ENCODE data around the gene PPAT.
"Not testable (repeated sequence)": the region's sequence is repeated elsewhere in the genome, so short reads cannot be mapped to it uniquely, and the experiment has no call there.

Gene PPAT

GRCh38 chr4:56386091-56386490, 49.3 kb downstream of the PPAT start:
- H3K4me3 ChIP-seq (ENCODE audit: low read depth, low read length) = peak overlapping the region; percentile 42; the same call in 1 of the 2 replicates
- H3K27me3 ChIP-seq (ENCODE audit: control insufficient read depth, insufficient read depth, low read length) = no peaks in the 10 kb centered on the region
- H3K36me3 ChIP-seq (ENCODE audit: control insufficient read depth, insufficient read depth, low read length) = 0 out of 2 replicates have a peak, but pooled peaks cover 3% of the 10 kb centered on the region
- H3K4me1 ChIP-seq (ENCODE audit: control insufficient read depth, insufficient read depth, low read length) = peaks cover 8% of the 10 kb centered on the region; the same call in 1 of the 2 replicates
- no peaks in the 10 kb centered on the region for H3K9me3 ChIP-seq (ENCODE audit: control insufficient read depth, insufficient read depth, low read length)
- no peak overlapping the region for H3K9ac ChIP-seq (ENCODE audit: low read depth, low read length)
- peak overlapping the region; percentile 21 for H3K27ac ChIP-seq (ENCODE audit: low read depth, low read length)

DNA sequence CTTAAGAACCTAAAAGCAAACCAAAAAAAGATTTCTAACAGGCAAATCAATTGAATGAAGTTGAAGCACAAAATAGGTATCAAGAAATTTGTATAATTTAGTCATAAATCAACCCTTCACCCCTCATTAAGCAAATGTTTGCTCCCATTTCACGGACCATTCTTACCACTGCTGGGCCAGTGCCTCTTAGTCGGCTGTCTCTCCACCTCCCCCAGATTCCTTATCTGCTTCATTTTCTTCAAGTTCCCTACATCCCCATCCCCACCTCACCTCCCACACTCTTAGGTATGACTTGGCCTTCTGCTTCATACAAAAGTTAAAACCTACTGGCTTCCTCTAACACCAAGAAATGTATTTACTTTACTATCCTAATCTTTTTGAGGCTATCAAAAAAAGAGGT, 60.0 kb downstream of the PPAT start:
- Histone ChIP-seq H3K36me3 (ENCODE audit: control insufficient read depth, insufficient read depth, low read length) (peaks cover 8% of the 10 kb centered on the region), H3K27ac (ENCODE audit: low read depth, low read length) (no peak overlapping the region), H3K27me3 (ENCODE audit: control insufficient read depth, insufficient read depth, low read length) (no peaks in the 10 kb centered on the region), H3K4me3 (ENCODE audit: low read depth, low read length) (no peak overlapping the region), H3K4me1 (ENCODE audit: control insufficient read depth, insufficient read depth, low read length) (no peaks in the 10 kb centered on the region), H3K9ac (ENCODE audit: low read depth, low read length) (no peak overlapping the region), H3K9me3 (ENCODE audit: control insufficient read depth, insufficient read depth, low read length) (no peaks in the 10 kb centered on the region)

- H3K27ac ChIP-seq (ENCODE audit: low read depth, low read length) = no peak overlapping the region
- peaks cover 8% of the 10 kb centered on the region for H3K36me3 ChIP-seq (ENCODE audit: control insufficient read depth, insufficient read depth, low read length)
- H3K4me1 ChIP-seq (ENCODE audit: control insufficient read depth, insufficient read depth, low read length) = no peaks in the 10 kb centered on the region
- H3K9me3 ChIP-seq (ENCODE audit: control insufficient read depth, insufficient read depth, low read length) = no peaks in the 10 kb centered on the region
- H3K27me3 ChIP-seq (ENCODE audit: control insufficient read depth, insufficient read depth, low read length) = no peaks in the 10 kb centered on the region
- H3K4me3 ChIP-seq (ENCODE audit: low read depth, low read length) = no peak overlapping the region
- H3K9ac ChIP-seq (ENCODE audit: low read depth, low read length) = no peak overlapping the region
Observed at GRCh38 chr4:56374956-56375355, 60.5 kb downstream of the PPAT start.

DNA sequence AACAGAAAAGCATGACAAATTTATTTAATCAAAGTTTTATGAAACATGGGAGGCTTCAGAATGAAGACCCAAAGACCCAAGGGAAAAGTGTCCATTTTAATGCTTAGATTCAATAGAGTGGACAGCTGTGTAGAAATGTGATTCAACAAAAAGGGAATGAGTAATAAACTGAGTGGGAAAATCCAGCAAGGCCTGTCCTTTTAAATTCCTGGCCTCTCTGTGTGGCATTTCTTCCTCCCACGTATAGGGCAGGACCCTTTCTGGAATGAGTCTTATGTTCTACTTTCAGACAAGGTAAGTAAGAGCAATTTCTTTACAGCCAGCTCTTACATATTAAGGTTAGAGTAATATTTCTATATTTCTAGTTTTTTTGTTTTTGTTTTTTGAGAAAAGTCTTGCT, 62.6 kb downstream of the PPAT start:
- H3K4me1 ChIP-seq (ENCODE audit: control insufficient read depth, insufficient read depth, low read length) = no peaks in the 10 kb centered on the region
- H3K9ac ChIP-seq (ENCODE audit: low read depth, low read length) = no peak overlapping the region
- no peak overlapping the region for H3K27ac ChIP-seq (ENCODE audit: low read depth, low read length)
- H3K4me3 ChIP-seq (ENCODE audit: low read depth, low read length) = no peak overlapping the region
- H3K9me3 ChIP-seq (ENCODE audit: control insufficient read depth, insufficient read depth, low read length) = no peaks in the 10 kb centered on the region
- peaks cover 11% of the 10 kb centered on the region for H3K36me3 ChIP-seq (ENCODE audit: control insufficient read depth, insufficient read depth, low read length)
- H3K27me3 ChIP-seq (ENCODE audit: control insufficient read depth, insufficient read depth, low read length) = no peaks in the 10 kb centered on the region

- no peak overlapping the region for H3K9ac ChIP-seq (ENCODE audit: low read depth, low read length)
- H3K4me1 ChIP-seq (ENCODE audit: control insufficient read depth, insufficient read depth, low read length) = no peaks in the 10 kb centered on the region
- H3K27ac ChIP-seq (ENCODE audit: low read depth, low read length) = no peak overlapping the region
- H3K36me3 ChIP-seq (ENCODE audit: control insufficient read depth, insufficient read depth, low read length) = peaks cover 11% of the 10 kb centered on the region
- H3K27me3 ChIP-seq (ENCODE audit: control insufficient read depth, insufficient read depth, low read length) = no peaks in the 10 kb centered on the region
- no peak overlapping the region for H3K4me3 ChIP-seq (ENCODE audit: low read depth, low read length)
- no peaks in the 10 kb centered on the region for H3K9me3 ChIP-seq (ENCODE audit: control insufficient read depth, insufficient read depth, low read length)
Observed at GRCh38 chr4:56371426-56372220, 63.8 kb downstream of the PPAT start.

GRCh38 chr4:56370377-56370776, 65.0 kb downstream of the PPAT start:
- no peak overlapping the region for H3K27ac ChIP-seq (ENCODE audit: low read depth, low read length)
- peaks cover 11% of the 10 kb centered on the region for H3K36me3 ChIP-seq (ENCODE audit: control insufficient read depth, insufficient read depth, low read length)
- H3K9ac ChIP-seq (ENCODE audit: low read depth, low read length) = no peak overlapping the region
- H3K9me3 ChIP-seq (ENCODE audit: control insufficient read depth, insufficient read depth, low read length) = no peaks in the 10 kb centered on the region
- H3K4me3 ChIP-seq (ENCODE audit: low read depth, low read length) = no peak overlapping the region
- no peaks in the 10 kb centered on the region for H3K27me3 ChIP-seq (ENCODE audit: control insufficient read depth, insufficient read depth, low read length)
- H3K4me1 ChIP-seq (ENCODE audit: control insufficient read depth, insufficient read depth, low read length) = no peaks in the 10 kb centered on the region

- not testable (repeated sequence) for H3K36me3 ChIP-seq (ENCODE audit: control insufficient read depth, insufficient read depth, low read length); H3K27ac ChIP-seq (ENCODE audit: low read depth, low read length); H3K9ac ChIP-seq (ENCODE audit: low read depth, low read length); H3K4me1 ChIP-seq (ENCODE audit: control insufficient read depth, insufficient read depth, low read length); H3K27me3 ChIP-seq (ENCODE audit: control insufficient read depth, insufficient read depth, low read length); H3K4me3 ChIP-seq (ENCODE audit: low read depth, low read length)
- H3K9me3 ChIP-seq (ENCODE audit: control insufficient read depth, insufficient read depth, low read length) = peaks cover 22% of the 10 kb centered on the region
Observed at GRCh38 chr4:56362981-56363380, 72.4 kb downstream of the PPAT start.

DNA sequence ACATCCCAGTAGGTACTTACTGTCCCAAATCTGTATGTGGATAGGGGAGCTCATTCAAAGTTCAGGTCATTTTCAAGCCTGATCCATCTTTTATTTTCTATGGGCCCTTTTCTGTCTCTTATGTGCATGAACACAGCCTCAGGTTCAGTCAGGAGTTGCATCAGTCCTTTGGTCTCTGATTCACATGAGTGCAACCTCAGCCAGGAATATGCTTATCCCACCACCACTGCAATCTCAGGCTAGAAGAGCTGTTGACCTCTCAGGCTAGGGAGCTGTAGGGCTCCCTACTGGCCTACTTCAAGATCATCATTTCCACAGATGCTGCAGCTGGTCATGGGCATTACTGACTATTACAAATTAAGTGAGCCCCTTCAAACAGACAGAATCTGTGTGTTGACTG, 75.3 kb downstream of the PPAT start:
- Histone ChIP-seq H3K4me1 (ENCODE audit: control insufficient read depth, insufficient read depth, low read length) (no peaks in the 10 kb centered on the region), H3K4me3 (ENCODE audit: low read depth, low read length) (no peak overlapping the region), H3K36me3 (ENCODE audit: control insufficient read depth, insufficient read depth, low read length) (peaks cover 2% of the 10 kb centered on the region; the same call in 1 of the 2 replicates), H3K9me3 (ENCODE audit: control insufficient read depth, insufficient read depth, low read length) (peaks cover 22% of the 10 kb centered on the region), H3K9ac (ENCODE audit: low read depth, low read length) (no peak overlapping the region), H3K27ac (ENCODE audit: low read depth, low read length) (no peak overlapping the region), H3K27me3 (ENCODE audit: control insufficient read depth, insufficient read depth, low read length) (no peaks in the 10 kb centered on the region)

DNA sequence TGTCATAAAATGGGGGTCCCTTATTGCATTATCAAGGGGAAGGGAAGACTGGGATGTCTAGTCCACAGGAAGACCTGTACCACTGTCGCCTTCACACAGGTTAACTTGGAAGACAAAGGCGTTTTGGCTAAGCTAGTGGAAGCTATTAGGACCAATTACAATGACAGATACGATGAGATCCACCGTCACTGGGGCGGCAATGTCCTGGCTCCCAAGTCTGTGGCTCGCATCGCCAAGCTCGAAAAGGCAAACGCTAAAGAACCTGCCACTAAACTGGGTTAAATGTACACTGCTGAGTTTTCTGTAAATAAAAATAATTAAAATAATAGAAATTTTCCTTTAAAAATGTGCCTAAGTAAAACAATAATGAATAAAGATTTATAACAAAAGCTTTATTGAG, 78.8 kb downstream of the PPAT start:
- H3K27ac ChIP-seq (ENCODE audit: low read depth, low read length) = no peak overlapping the region
- H3K9me3 ChIP-seq (ENCODE audit: control insufficient read depth, insufficient read depth, low read length) = peaks cover 5% of the 10 kb centered on the region
- no peaks in the 10 kb centered on the region for H3K27me3 ChIP-seq (ENCODE audit: control insufficient read depth, insufficient read depth, low read length)
- H3K4me1 ChIP-seq (ENCODE audit: control insufficient read depth, insufficient read depth, low read length) = no peaks in the 10 kb centered on the region
- H3K36me3 ChIP-seq (ENCODE audit: control insufficient read depth, insufficient read depth, low read length) = peaks cover 6% of the 10 kb centered on the region; the same call in 1 of the 2 replicates
- no peak overlapping the region for H3K4me3 ChIP-seq (ENCODE audit: low read depth, low read length)
- no peak overlapping the region for H3K9ac ChIP-seq (ENCODE audit: low read depth, low read length)

- peaks cover 11% of the 10 kb centered on the region; the same call in 1 of the 2 replicates for H3K36me3 ChIP-seq (ENCODE audit: control insufficient read depth, insufficient read depth, low read length)
- no peaks in the 10 kb centered on the region for H3K9me3 ChIP-seq (ENCODE audit: control insufficient read depth, insufficient read depth, low read length)
- no peak overlapping the region for H3K9ac ChIP-seq (ENCODE audit: low read depth, low read length)
- H3K4me1 ChIP-seq (ENCODE audit: control insufficient read depth, insufficient read depth, low read length) = no peaks in the 10 kb centered on the region
- no peaks in the 10 kb centered on the region for H3K27me3 ChIP-seq (ENCODE audit: control insufficient read depth, insufficient read depth, low read length)
- no peak overlapping the region for H3K27ac ChIP-seq (ENCODE audit: low read depth, low read length)
- no peak overlapping the region for H3K4me3 ChIP-seq (ENCODE audit: low read depth, low read length)
Observed at GRCh38 chr4:56348576-56348975, 86.8 kb downstream of the PPAT start.

- Histone ChIP-seq H3K27me3 (ENCODE audit: control insufficient read depth, insufficient read depth, low read length) (no peaks in the 10 kb centered on the region), H3K27ac (ENCODE audit: low read depth, low read length) (no peak overlapping the region), H3K9ac (ENCODE audit: low read depth, low read length) (no peak overlapping the region), H3K4me3 (ENCODE audit: low read depth, low read length) (no peak overlapping the region), H3K4me1 (ENCODE audit: control insufficient read depth, insufficient read depth, low read length) (no peaks in the 10 kb centered on the region), H3K9me3 (ENCODE audit: control insufficient read depth, insufficient read depth, low read length) (no peaks in the 10 kb centered on the region), H3K36me3 (ENCODE audit: control insufficient read depth, insufficient read depth, low read length) (peaks cover 11% of the 10 kb centered on the region; the same call in 1 of the 2 replicates)
Observed at GRCh38 chr4:56345458-56345857, 90.0 kb downstream of the PPAT start.

Measured in HUES48 (cell line).